ENCODE measurements around the gene CTDSPL.

Gene CTDSPL

GRCh38 chr3:38009807-38010591, 148.3 kb downstream of the CTDSPL start:
- in situ Hi-C loops (cut with MboI; ENCODE audit: low sequenced_read_pairs), result no loop called here

- in situ Hi-C loops (cut with MboI; ENCODE audit: low sequenced_read_pairs), result no loop called here
These were observed 149.4 kb downstream of the CTDSPL start for GRCh38 chr3:38011111-38011510.

- in situ Hi-C loops (cut with MboI; ENCODE audit: low sequenced_read_pairs), result no loop called here
These were observed 153.8 kb downstream of the CTDSPL start for GRCh38 chr3:38015485-38015884.

DNA sequence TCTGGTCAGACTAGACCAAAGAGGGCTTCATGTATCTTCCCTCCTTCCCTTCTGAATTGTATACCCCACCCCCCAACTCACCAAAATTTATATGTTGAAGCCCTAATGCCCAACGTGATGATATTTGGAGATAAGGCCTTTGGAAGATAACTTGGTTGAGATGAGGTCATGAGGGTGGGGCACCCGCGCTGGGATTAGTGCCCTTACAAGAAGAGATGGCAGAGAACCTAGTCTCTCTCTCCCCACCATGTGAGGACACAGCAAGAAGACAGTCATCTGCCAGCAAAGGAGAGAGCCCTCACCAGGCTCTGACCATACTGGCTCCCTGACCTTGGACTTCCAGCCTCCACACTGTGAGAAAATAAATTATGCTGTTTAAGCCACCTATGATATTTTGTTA, 154.3 kb downstream of the CTDSPL start:
- in situ Hi-C loops (cut with MboI; ENCODE audit: low sequenced_read_pairs), result no loop called here

DNA sequence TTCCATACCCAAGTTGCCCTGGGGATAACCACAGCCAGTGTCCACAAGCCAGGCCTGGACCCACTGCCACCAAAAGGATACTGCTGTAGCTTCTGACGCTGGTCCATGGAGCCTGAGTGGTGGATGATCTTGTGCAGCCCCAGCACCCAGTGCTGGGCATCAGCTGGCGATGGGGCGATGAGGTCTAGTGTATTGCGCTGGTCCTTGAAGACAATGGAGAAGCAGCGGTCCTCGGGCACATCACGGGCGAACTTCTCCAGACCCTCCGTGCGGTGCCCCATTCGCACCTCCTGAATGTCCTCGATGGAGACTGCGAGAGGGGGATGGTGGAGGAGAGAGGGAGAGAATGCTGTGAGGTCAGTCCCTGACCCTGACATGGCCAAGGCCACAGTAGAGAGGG, 154.7 kb downstream of the CTDSPL start:
- in situ Hi-C loops (cut with MboI; ENCODE audit: low sequenced_read_pairs), result no loop called here

GRCh38 chr3:38016847-38017444, 155.3 kb downstream of the CTDSPL start:
- in situ Hi-C loops (cut with MboI; ENCODE audit: low sequenced_read_pairs), result no loop called here

DNA sequence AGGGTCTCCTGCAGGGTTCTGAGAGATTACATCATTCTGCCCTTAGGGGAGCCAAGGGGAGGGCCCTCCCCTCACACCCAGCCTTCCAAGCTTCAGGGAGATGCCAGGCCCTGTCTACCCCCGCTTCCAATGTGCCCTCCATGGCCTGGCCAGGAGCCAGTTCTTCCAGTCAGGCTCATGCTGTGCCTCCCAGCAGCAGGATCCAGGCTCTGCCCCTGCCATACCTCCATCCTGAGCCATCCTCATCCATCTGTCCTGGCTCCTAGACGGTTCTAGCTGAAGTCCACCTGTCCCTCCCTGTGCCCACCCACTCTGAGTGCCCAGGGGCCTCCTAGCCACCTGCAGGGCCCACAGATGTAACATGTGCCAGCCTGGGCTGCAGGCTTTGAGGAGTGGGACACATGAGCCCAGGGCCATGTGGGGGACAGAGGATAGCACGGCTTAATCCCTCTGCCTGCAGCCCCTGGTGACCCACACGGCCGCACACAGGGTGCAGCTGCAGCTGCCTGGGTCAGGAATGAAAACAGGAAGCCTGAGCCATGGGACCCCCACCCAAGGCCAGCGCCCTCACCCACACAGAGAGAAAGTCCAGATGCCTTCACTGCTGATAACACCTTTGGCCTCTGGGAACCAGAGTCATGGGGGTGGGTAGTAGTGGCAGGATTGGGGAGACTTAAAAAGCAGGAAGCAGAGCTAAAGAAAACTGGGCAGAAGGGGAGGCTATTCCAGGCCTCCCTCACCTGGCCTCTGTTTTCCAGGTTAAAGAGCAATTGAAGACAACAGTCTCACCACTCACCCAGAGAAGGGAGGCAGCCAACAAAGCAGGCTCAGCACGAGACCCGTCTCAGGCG, 156.0 kb downstream of the CTDSPL start:
- in situ Hi-C loops (cut with MboI; ENCODE audit: low sequenced_read_pairs), result no loop called here

GRCh38 chr3:38018296-38019266, 156.9 kb downstream of the CTDSPL start:
- in situ Hi-C loops (cut with MboI; ENCODE audit: low sequenced_read_pairs), result no loop called here

GRCh38 chr3:38019658-38020341, 158.1 kb downstream of the CTDSPL start:
- in situ Hi-C loops (cut with MboI; ENCODE audit: low sequenced_read_pairs), result no loop called here

DNA sequence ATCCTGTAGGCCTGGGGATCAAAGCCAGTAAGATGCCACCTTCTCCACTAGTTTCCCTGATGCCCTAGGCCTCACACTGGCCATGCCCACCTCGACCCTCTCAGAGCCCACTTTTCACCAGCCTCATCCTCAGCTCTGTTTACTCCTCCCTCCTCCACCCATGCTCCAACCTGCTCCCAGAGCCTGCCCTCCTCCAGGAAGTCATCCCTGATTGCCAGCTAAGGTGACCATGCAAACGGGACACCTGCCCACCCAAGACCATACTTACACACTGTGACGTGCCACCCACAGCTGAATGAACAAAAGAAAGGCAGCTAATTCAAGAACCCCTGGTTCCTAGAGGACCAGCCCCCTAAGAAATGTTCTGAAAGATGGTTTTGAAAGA, 158.7 kb downstream of the CTDSPL start:
- in situ Hi-C loops (cut with MboI; ENCODE audit: low sequenced_read_pairs), result no loop called here

- in situ Hi-C loops (cut with MboI; ENCODE audit: low sequenced_read_pairs), result no loop called here
These were observed 159.5 kb downstream of the CTDSPL start for GRCh38 chr3:38021196-38021595.

GRCh38 chr3:38022301-38022700, 160.6 kb downstream of the CTDSPL start:
- in situ Hi-C loops (cut with MboI; ENCODE audit: low sequenced_read_pairs), result no loop called here

DNA sequence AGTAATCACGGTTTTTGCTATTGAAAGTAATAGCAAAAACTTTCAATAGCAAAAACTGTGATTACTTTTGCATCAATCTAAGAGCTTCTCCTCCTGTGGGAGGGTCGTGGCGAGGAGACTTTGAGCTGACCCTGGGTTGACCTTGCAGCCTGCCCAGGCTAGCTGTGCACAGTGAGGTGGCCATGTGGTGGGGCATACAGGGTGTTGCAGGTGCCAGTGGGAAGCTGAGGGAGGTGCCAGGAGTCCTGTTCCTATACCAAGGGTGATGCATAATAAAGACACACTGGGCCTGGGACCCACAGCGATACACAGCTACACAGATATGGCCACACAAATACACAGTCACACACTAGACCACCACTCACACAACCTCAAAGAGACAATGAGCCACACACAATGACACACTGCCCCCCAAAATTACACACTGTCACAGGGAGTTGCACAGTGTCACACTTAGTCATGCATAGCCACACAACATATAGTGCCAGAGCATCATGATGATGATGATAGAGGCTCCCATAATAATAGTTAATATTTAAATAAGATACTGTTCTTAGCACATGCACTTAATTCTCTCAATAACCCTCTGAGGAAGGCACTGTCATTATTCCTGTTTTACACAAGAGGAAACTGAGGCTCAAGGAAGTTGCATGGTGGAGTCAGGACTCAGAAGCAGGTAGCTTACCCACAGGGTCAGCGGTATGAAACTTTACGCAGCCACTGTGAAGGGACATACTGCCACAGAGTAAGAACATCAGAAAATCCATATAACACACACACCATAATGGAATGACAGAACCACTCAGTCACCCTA, 161.4 kb downstream of the CTDSPL start:
- in situ Hi-C loops (cut with MboI; ENCODE audit: low sequenced_read_pairs), result no loop called here

DNA sequence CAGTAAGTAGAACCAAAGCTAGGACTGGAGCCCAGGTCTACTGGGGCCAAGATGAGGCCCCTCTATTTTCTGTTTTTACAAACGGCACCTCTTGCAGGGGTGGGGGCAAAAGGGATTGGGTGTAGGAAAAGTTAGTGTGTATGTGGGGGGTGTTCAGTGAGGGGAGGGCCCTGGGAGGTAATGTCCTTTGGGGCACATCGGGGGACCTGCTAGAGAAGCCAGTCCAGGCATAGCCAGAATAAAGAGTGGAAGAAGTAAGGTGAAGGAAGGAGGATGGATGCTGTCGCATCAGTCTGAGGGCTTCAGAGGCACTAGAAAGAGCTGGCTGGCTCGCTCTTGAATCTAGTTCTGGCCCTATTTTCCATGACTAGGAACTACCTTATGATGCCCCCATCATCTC, 165.2 kb downstream of the CTDSPL start:
- in situ Hi-C loops (cut with MboI; ENCODE audit: low sequenced_read_pairs), result no loop called here

DNA sequence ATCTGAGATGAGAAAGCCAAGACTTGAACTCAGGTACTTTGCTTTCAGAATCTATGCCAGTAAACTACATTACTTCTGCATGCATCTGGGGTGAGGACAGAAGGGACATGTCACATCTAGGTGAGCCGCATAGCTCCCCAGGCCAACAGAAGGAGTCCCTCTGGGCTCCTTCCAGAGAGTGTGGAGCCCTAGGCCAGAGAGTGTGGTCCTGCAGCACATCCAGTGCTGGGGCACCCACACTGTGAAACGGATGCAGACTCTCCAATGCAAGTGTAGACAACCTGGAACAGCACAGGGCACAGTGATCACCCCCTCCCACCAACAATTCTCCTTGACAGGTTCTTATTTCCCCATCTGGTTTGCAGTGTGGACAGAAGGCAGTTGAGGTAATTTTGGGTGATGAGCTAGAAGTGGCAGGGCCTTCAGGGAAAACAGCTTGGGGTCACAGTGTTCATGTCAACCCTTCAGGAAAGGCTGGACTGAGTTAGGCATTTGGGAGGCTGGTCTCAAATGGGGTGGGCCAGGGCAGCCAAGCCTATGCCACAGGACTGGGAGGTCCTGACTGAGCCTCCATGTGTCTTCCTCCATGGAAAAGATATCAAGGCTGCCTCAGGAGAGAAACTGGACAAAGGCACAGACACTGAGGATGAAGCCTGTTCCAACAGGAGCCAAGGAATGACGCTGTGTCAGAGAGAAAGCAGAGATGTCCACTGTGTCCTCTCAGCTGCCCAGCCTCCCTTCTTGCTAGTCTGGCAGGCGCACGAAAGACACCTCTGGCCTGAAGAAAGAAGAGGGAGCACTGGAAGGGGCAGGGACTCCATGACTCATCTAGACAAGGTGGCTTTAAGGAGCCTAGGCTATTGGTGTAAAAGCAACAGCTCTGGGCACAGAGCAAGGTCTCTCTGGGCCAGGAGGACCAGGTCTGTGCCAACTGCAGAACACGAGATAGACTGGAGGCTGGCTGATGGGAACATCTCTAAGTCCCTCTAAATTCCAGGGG, 166.1 kb downstream of the CTDSPL start:
- in situ Hi-C loops (cut with MboI; ENCODE audit: low sequenced_read_pairs), result no loop called here

GRCh38 chr3:38028621-38029361, 167.1 kb downstream of the CTDSPL start:
- in situ Hi-C loops (cut with MboI; ENCODE audit: low sequenced_read_pairs), result no loop called here

GRCh38 chr3:38029400-38030125, 167.9 kb downstream of the CTDSPL start, which contains the start of gene PLCD1:
Gene PLCD1, minus strand, starts transcription at chr3:38029642. Its CDS starts 103 bp downstream, at chr3:38029539.
- in situ Hi-C loops (cut with MboI; ENCODE audit: low sequenced_read_pairs), result no loop called here
